CD4-positive, alpha-beta T cell (primary cell): ENCODE results near the gene ATP8A1. TPM values are rescaled to one million over a fixed set of nuclear protein-coding genes. Genes with fewer than 3 reads are reported as not detected.

ENCODE experiments used
- ATAC-seq: fragments of 200-7000 bp; cut with Tn5 transposase; one replicate; pipeline ENCODE4 v1.10.0; 2022; ENCODE audit warnings: mild to moderate bottlenecking; ENCODE audit not compliant: poor library complexity
- CTCF ChIA-PET: fragments of 350-600 bp; sonication (Branson Sonifier 250); formaldehyde crosslinking; loops from one replicate; lab custom pipeline; 2021; ENCODE audit warnings: antibody characterized with exemption, inconsistent platforms; lab: Charles Lee
- POLR2A ChIA-PET: fragments of 350-600 bp; sonication (Branson Sonifier 250); formaldehyde crosslinking; loops from one replicate; lab custom pipeline; 2021; ENCODE audit warnings: antibody characterized with exemption, inconsistent platforms; lab: Charles Lee
- DNase-seq, 14 experiments: peaks; one replicate each; pipeline ENCODE4 v3.0.0-alpha.2; 2013 to 2020; ENCODE audit warnings: mixed read lengths in 2 of 14
- H3K27ac ChIP-seq, 2 donors: one replicate each; pipeline versions ENCODE4 v1.5.1 to v1.7.0; 2013; ENCODE audit warnings: low read length in 2 of 2, low read depth in 1 of 2, mild to moderate bottlenecking in 1 of 2
- H3K27me3 ChIP-seq, 2 experiments: 1 replicate in 1 of 2; 2 replicates in 1 of 2; pipeline versions ENCODE4 v1.6.1 to v1.7.0; 2013; ENCODE audit warnings: low read length in 2 of 2, control low read depth in 1 of 2, mild to moderate bottlenecking in 1 of 2, moderate library complexity in 1 of 2; ENCODE audit not compliant: insufficient read depth in 2 of 2, control insufficient read depth in 1 of 2
- H3K36me3 ChIP-seq: one replicate; pipeline ENCODE4 v1.6.1; 2013; ENCODE audit warnings: low read length, control low read depth; ENCODE audit not compliant: insufficient read depth
- H3K4me1 ChIP-seq: one replicate; pipeline ENCODE4 v1.6.1; 2013; ENCODE audit warnings: low read length, control low read depth; ENCODE audit not compliant: insufficient read depth
- H3K4me3 ChIP-seq: one replicate; pipeline ENCODE4 v1.5.1; 2013; ENCODE audit warnings: mild to moderate bottlenecking, low read length, moderate library complexity
- H3K9me3 ChIP-seq, 2 experiments: 1 replicate in 1 of 2; 2 replicates in 1 of 2; pipeline versions ENCODE4 v1.6.1 to v1.7.0; 2013; ENCODE audit warnings: low read length in 2 of 2, mild to moderate bottlenecking in 2 of 2, control low read depth in 1 of 2, moderate library complexity in 1 of 2; ENCODE audit not compliant: control insufficient read depth in 1 of 2, insufficient read depth in 1 of 2
- H3K27ac Mint-ChIP-seq: one replicate; pipeline ENCODE4 v1.8.0; 2020; ENCODE audit warnings: mixed read lengths
- H3K27me3 Mint-ChIP-seq: one replicate; pipeline ENCODE4 v1.8.0; 2021; ENCODE audit warnings: mixed read lengths
- H3K36me3 Mint-ChIP-seq: one replicate; pipeline ENCODE4 v1.8.0; 2021; ENCODE audit warnings: low read depth, mixed read lengths
- H3K4me1 Mint-ChIP-seq: one replicate; pipeline ENCODE4 v1.8.0; 2021; ENCODE audit warnings: low read depth, mixed read lengths
- H3K4me3 Mint-ChIP-seq: one replicate; pipeline ENCODE4 v1.8.0; 2020; ENCODE audit warnings: mild to moderate bottlenecking, mixed read lengths
- H3K9me3 Mint-ChIP-seq: one replicate; pipeline ENCODE4 v1.8.0; 2020; ENCODE audit warnings: mixed read lengths
- CTCF ChIP-seq: fragments of 200-600 bp; IDR thresholded peaks from one replicate; pipeline ENCODE4 v1.8.0; 2022; ENCODE audit warnings: antibody characterized with exemption, mild to moderate bottlenecking
- intact Hi-C, 2 experiments: fragments of 100-400 bp; cut with DNase I in 1 of 2; cut with micrococcal nuclease in 1 of 2; formaldehyde crosslinking; loops; one replicate each; pipeline versions ENCODE4 v1.15.1 to v1.9.0; 2023 to 2025; cut with DNase I, micrococcal nuclease
- total RNA-seq, 174 experiments: library from RNA in 2 of 174; stranded (reverse) in 2 of 174; gene quantifications; one replicate each; pipeline ENCODE4 v1.2.3 and lab custom pipeline; 2021 to 2026

ATP8A1 gene
- total RNA-seq, 2 experiments from 2014 or later, result 44.9 to 45.5 TPM

GRCh38 chr4:42672359-42673081 lies 15.6 kb upstream of the ATP8A1 start:
- peak overlapping the region in 1 of 2 donors; percentile 75 for H3K27ac ChIP-seq
- CTCF ChIA-PET, result interaction anchor here (1.2 kb wide), 1 partner anchor 25 kb away, joined by 3 read pairs; no protein-coding TSS in a partner anchor
- Mint-ChIP-seq H3K9me3 (no peaks in the 10 kb centered on the region), H3K27me3 (no peaks in the 10 kb centered on the region), H3K4me3 (no peak overlapping the region), H3K36me3 (no peaks in the 10 kb centered on the region), H3K27ac (peak overlapping the region; percentile 37), H3K4me1 (peaks cover 31% of the 10 kb centered on the region)
- no peaks in the 10 kb centered on the region for H3K27me3 ChIP-seq
- no peaks in the 10 kb centered on the region for H3K9me3 ChIP-seq
- no peak overlapping the region for H3K4me3 ChIP-seq
- no peak for TF ChIP-seq CTCF
- no peak for ATAC-seq
- intact Hi-C loops, result loop anchor here in 1 of 2 experiments (5.0 kb wide), 1 partner anchor 45 kb away; no protein-coding TSS in a partner anchor
- DNase-seq, result peak in 1 of 14 experiments; percentile 15
- POLR2A ChIA-PET, result interaction anchor here (0.7 to 1.9 kb wide), 3 partner anchors 11 to 45 kb away, joined by 4 to 29 read pairs (median 4); partner anchors contain the start of gene ATP8A1
- no peaks in the 10 kb centered on the region for H3K36me3 ChIP-seq
- peaks cover 13% of the 10 kb centered on the region for H3K4me1 ChIP-seq

- intact Hi-C loops, result loop anchor here (2.0 to 5.0 kb wide), 2 partner anchors 19 to 44 kb away; no protein-coding TSS in a partner anchor
- Histone ChIP-seq H3K27me3 (no peaks in the 10 kb centered on the region), H3K4me1 (peaks cover 13% of the 10 kb centered on the region), H3K4me3 (no peak overlapping the region), H3K9me3 (no peaks in the 10 kb centered on the region), H3K27ac (peak overlapping the region in 1 of 2 donors; percentile 75), H3K36me3 (no peaks in the 10 kb centered on the region)
- ATAC-seq (peak; percentile 87), DNase-seq (peak in 12 of 14 experiments; percentile 9 to 81 (median 30))
- ChIA-PET POLR2A (interaction anchor here (1.6 to 4.5 kb wide), 3 partner anchors 10 to 15 kb away, joined by 4 to 47 read pairs (median 29); partner anchors contain the start of gene ATP8A1), CTCF (interaction anchor here (1.2 kb wide), 1 partner anchor 24 kb away, joined by 3 read pairs; no protein-coding TSS in a partner anchor)
- Mint-ChIP-seq H3K27me3 (no peaks in the 10 kb centered on the region), H3K9me3 (no peaks in the 10 kb centered on the region), H3K27ac (peak overlapping the region; percentile 37), H3K4me3 (peak overlapping the region; percentile 46), H3K36me3 (no peaks in the 10 kb centered on the region), H3K4me1 (peaks cover 29% of the 10 kb centered on the region)
- no peak for TF ChIP-seq CTCF
These were observed 14.7 kb upstream of the ATP8A1 start for GRCh38 chr4:42671431-42672194.

- H3K27me3 ChIP-seq, result no peaks in the 10 kb centered on the region
- peak overlapping the region; percentile 95 for H3K27ac Mint-ChIP-seq
- H3K36me3 Mint-ChIP-seq, result peaks cover 21% of the 10 kb centered on the region
- H3K27me3 Mint-ChIP-seq, result no peaks in the 10 kb centered on the region
- H3K27ac ChIP-seq, result peak overlapping the region in 1 of 2 donors; percentile 91
- H3K4me1 ChIP-seq, result peaks cover 25% of the 10 kb centered on the region
- ChIA-PET CTCF (interaction anchor here (1.4 kb wide), 1 partner anchor 21 kb away, joined by 3 read pairs; no protein-coding TSS in a partner anchor), POLR2A (interaction anchor here (2.9 to 3.2 kb wide), 3 partner anchors 11 to 30 kb away, joined by 29 to 47 read pairs (median 42); no protein-coding TSS in a partner anchor)
- peak overlapping the region; percentile 89 for H3K4me3 ChIP-seq
- H3K9me3 ChIP-seq, result no peaks in the 10 kb centered on the region
- no peak for TF ChIP-seq CTCF
- peak overlapping the region; percentile 98 for H3K4me3 Mint-ChIP-seq
- H3K4me1 Mint-ChIP-seq, result peaks cover 47% of the 10 kb centered on the region
- no peaks in the 10 kb centered on the region for H3K9me3 Mint-ChIP-seq
- ATAC-seq (no peak), DNase-seq (no peak)
- intact Hi-C loops, result loop anchor here in 1 of 2 experiments (5.0 to 10.0 kb wide), 3 partner anchors 36 to 723 kb away; partner anchors contain the start of genes DCAF4L1 and TMEM33
- no peaks in the 10 kb centered on the region for H3K36me3 ChIP-seq
These were observed 1.4 kb upstream of the ATP8A1 start for GRCh38 chr4:42658261-42658660.
